ENCODE data around the gene ROCK2. TPM values are rescaled to one million over a fixed set of nuclear protein-coding genes. Genes with fewer than 3 reads are reported as not detected.
A peak's percentile ranks its signal among the peaks of the same experiment; 100 is the strongest.

Gene ROCK2
- total RNA-seq, 4 donors from 2014 or later, result 42.0 to 85.4 (median 70.7) TPM

GRCh38 chr2:11387100-11387390 lies 42.6 kb upstream of the ROCK2 start:
- Histone ChIP-seq H3K27me3 (no peaks in the 10 kb centered on the region), H3K27ac (no peak overlapping the region), H3K36me3 (no peaks in the 10 kb centered on the region), H3K9me3 (no peaks in the 10 kb centered on the region), H3K4me3 (no peak overlapping the region), H3K4me1 (peaks cover 7 to 17% of the 10 kb centered on the region in 2 donors)
- intact Hi-C loops (cut with DNase I; ENCODE audit: low total_unique reads) (no loop called here), in situ Hi-C loops (cut with MboI; ENCODE audit: low sequenced_read_pairs in 4 of 4) (no loop called here)
- TF ChIP-seq, protein P1, sequence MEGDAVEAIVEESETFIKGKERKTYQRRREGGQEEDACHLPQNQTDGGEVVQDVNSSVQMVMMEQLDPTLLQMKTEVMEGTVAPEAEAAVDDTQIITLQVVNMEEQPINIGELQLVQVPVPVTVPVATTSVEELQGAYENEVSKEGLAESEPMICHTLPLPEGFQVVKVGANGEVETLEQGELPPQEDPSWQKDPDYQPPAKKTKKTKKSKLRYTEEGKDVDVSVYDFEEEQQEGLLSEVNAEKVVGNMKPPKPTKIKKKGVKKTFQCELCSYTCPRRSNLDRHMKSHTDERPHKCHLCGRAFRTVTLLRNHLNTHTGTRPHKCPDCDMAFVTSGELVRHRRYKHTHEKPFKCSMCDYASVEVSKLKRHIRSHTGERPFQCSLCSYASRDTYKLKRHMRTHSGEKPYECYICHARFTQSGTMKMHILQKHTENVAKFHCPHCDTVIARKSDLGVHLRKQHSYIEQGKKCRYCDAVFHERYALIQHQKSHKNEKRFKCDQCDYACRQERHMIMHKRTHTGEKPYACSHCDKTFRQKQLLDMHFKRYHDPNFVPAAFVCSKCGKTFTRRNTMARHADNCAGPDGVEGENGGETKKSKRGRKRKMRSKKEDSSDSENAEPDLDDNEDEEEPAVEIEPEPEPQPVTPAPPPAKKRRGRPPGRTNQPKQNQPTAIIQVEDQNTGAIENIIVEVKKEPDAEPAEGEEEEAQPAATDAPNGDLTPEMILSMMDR (IDR thresholded peaks at IDR 0.05 in 4 of 5, conservative IDR thresholded peaks at IDR 0.05 in 1 of 5), result no peak
- no peak for TF ChIP-seq POLR2A (IDR thresholded peaks at IDR 0.05)
- no peak for ATAC-seq
- DNase-seq, result no peak

DNA sequence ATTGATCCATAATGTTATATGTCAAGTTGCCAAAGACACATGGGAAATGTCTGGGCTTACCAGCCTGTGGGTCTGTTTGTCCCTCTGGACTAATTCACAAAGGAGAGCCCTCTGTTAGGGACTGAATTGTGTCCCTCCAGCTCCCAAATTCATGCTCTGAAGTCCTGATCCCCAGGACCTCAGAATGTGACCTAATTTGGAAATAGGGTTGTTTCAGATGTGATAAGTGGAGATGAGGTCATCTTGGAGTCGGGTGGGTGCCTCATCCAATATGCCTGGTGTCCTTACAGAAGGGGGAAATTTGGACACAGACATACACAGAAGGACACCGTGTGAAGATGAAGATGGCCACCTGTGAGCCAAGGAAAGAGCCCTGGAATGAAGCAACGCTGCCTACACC lies 41.4 kb upstream of the ROCK2 start:
- peak; percentile 10 to 32 for ATAC-seq
- in situ Hi-C loops (cut with MboI; ENCODE audit: low sequenced_read_pairs in 4 of 4), result no loop called here
- H3K27ac ChIP-seq, result peak overlapping the region in 3 of 4 donors; percentile 22 to 65 (median 46)

GRCh38 chr2:11385216-11385615 lies 40.8 kb upstream of the ROCK2 start:
- in situ Hi-C loops (cut with MboI; ENCODE audit: low sequenced_read_pairs in 4 of 4), result no loop called here

More for the DNA sequence above, 41.4 kb upstream of the ROCK2 start:
- Histone ChIP-seq H3K4me3 (no peak overlapping the region), H3K36me3 (no peaks in the 10 kb centered on the region), H3K9me3 (no peaks in the 10 kb centered on the region), H3K4me1 (peaks cover 6 to 9% of the 10 kb centered on the region in 2 donors), H3K27me3 (no peaks in the 10 kb centered on the region)
- TF ChIP-seq POLR2A (IDR thresholded peaks at IDR 0.05), result no peak
- TF ChIP-seq, protein P1 (IDR thresholded peaks at IDR 0.05 in 4 of 5, conservative IDR thresholded peaks at IDR 0.05 in 1 of 5), result no peak
- intact Hi-C loops (cut with DNase I; ENCODE audit: low total_unique reads), result no loop called here
- no peak for DNase-seq

GRCh38 chr2:11379558-11379957 lies 35.1 kb upstream of the ROCK2 start:
- in situ Hi-C loops (cut with MboI; ENCODE audit: low sequenced_read_pairs in 4 of 4) (no loop called here), intact Hi-C loops (cut with DNase I; ENCODE audit: low total_unique reads) (no loop called here)
- Histone ChIP-seq H3K4me3 (no peak overlapping the region), H3K9me3 (no peaks in the 10 kb centered on the region), H3K36me3 (no peaks in the 10 kb centered on the region), H3K4me1 (peaks cover 11 to 35% of the 10 kb centered on the region in 2 donors), H3K27ac (no peak overlapping the region), H3K27me3 (no peaks in the 10 kb centered on the region)
- TF ChIP-seq, protein P1 (IDR thresholded peaks at IDR 0.05 in 4 of 5, conservative IDR thresholded peaks at IDR 0.05 in 1 of 5), result no peak
- TF ChIP-seq POLR2A (IDR thresholded peaks at IDR 0.05), result no peak
- ATAC-seq, result no peak
- no peak for DNase-seq

More at GRCh38 chr2:11385216-11385615, 40.8 kb upstream of the ROCK2 start:
- Histone ChIP-seq H3K36me3 (no peaks in the 10 kb centered on the region), H3K9me3 (no peaks in the 10 kb centered on the region), H3K27ac (no peak overlapping the region), H3K4me1 (peaks cover 6 to 9% of the 10 kb centered on the region in 2 donors), H3K27me3 (no peaks in the 10 kb centered on the region), H3K4me3 (no peak overlapping the region)
- ATAC-seq, result no peak
- intact Hi-C loops (cut with DNase I; ENCODE audit: low total_unique reads), result no loop called here
- no peak for DNase-seq
- no peak for TF ChIP-seq POLR2A (IDR thresholded peaks at IDR 0.05)

GRCh38 chr2:11377928-11378545 lies 33.6 kb upstream of the ROCK2 start:
- H3K4me3 ChIP-seq, result peak overlapping the region; percentile 19 to 40 (median 26)
- no peak for DNase-seq
- no peaks in the 10 kb centered on the region for H3K36me3 ChIP-seq
- H3K9me3 ChIP-seq, result no peaks in the 10 kb centered on the region
- H3K27me3 ChIP-seq, result no peaks in the 10 kb centered on the region
- intact Hi-C loops (cut with DNase I; ENCODE audit: low total_unique reads), result no loop called here
- no peak for ATAC-seq
- peak overlapping the region; percentile 42 to 85 (median 62) for H3K27ac ChIP-seq
- TF ChIP-seq, protein P1 (IDR thresholded peaks at IDR 0.05 in 4 of 5, conservative IDR thresholded peaks at IDR 0.05 in 1 of 5), result no peak
- peaks cover 25 to 50% of the 10 kb centered on the region in 2 donors for H3K4me1 ChIP-seq
- in situ Hi-C loops (cut with MboI; ENCODE audit: low sequenced_read_pairs in 4 of 4), result no loop called here
